K562 (cell line): ENCODE measurements around the gene FAM110D. TPM values are rescaled to one million over a fixed set of nuclear protein-coding genes. Genes with fewer than 3 reads are reported as not detected.

Source experiments
- ATAC-seq: fragments of 200-7000 bp; cut with Tn5 transposase; 3 replicates; pipeline ENCODE4 v1.9.1; 2020; ENCODE audit warnings: moderate library complexity
- BruUV-seq: library from RNA; stranded (reverse); fragments of 400-500 nt; replicated peaks from 2 replicates; lab custom pipeline; 2021; lab: Mats Ljungman, UMichigan
- CTCF ChIA-PET: fragments of 300-600 bp; formaldehyde crosslinking; extraction: SDS; loops from one replicate; lab custom pipeline; 2021; ENCODE audit warnings: low intra/inter-chr PET ratio; lab: Yijun Ruan, JAX
- POLR2A ChIA-PET: fragments of 300-600, 350-650 bp; sonication (Branson Sonifier 250); formaldehyde crosslinking; extraction: SDS; loops from one replicate; lab custom pipeline; 2021; ENCODE audit warnings: antibody characterized with exemption, inconsistent platforms; lab: Yijun Ruan, JAX
- DNase-seq, 4 experiments: peaks; one replicate each; pipeline versions ENCODE4 v3.0.0 to v3.0.0-alpha.2; 2011 to 2018; ENCODE audit warnings: low spot score in 3 of 4, mixed read lengths in 3 of 4; ENCODE audit errors: extremely low read depth in 1 of 4
- FAIRE-seq: peaks from 2 replicates; lab custom pipeline; 2011; peaks lifted over from hg19 to GRCh38; lab: Jason Lieb, UNC
- H2AFZ ChIP-seq: 2 replicates; pipeline ENCODE4 v1.6.0; 2011; ENCODE audit warnings: low read depth, low read length, control low read depth, inconsistent platforms
- H3K27ac ChIP-seq: fragments of 200-600 bp; 3 replicates; pipeline ENCODE4 v1.8.0; 2011; ENCODE audit warnings: low read depth, mild to moderate bottlenecking, control low read depth, inconsistent platforms, low read length, moderate library complexity, mixed read lengths; ENCODE audit errors: extremely low read depth
- H3K27me3 ChIP-seq, 2 experiments: fragments of 300-600 bp in 1 of 2; 2 replicates in 1 of 2; 3 replicates in 1 of 2; pipeline versions ENCODE4 v1.6.0 to v1.8.0; 2011; ENCODE audit warnings: inconsistent platforms in 2 of 2, low read length in 2 of 2, mild to moderate bottlenecking in 1 of 2, mixed read lengths in 1 of 2, moderate library complexity in 1 of 2; ENCODE audit not compliant: control insufficient read depth in 2 of 2, insufficient read depth in 2 of 2
- H3K36me3 ChIP-seq: fragments of 300-600 bp; 3 replicates; pipeline ENCODE4 v1.8.0; 2011; ENCODE audit warnings: mild to moderate bottlenecking, low read length, inconsistent platforms; ENCODE audit not compliant: control insufficient read depth, insufficient read depth
- H3K4me1 ChIP-seq, 2 experiments: fragments of 200-600 bp in 1 of 2; replicated peaks in 1 of 2; 2 replicates in 1 of 2; 3 replicates in 1 of 2; pipeline versions ENCODE4 v1.5.1 to v1.8.0; 2011; ENCODE audit warnings: inconsistent platforms in 2 of 2, low read length in 2 of 2, mild to moderate bottlenecking in 1 of 2, mixed read lengths in 1 of 2, moderate library complexity in 1 of 2; ENCODE audit not compliant: control insufficient read depth in 2 of 2, insufficient read depth in 2 of 2
- H3K4me2 ChIP-seq: 2 replicates; pipeline ENCODE4 v1.6.1; 2011; ENCODE audit warnings: low read length, control low read depth, inconsistent platforms, mixed read lengths; ENCODE audit not compliant: insufficient read depth
- H3K4me3 ChIP-seq: fragments of 200-600 bp; sonication (generic), shearing (Covaris generic); 2 replicates; pipeline ENCODE4 v1.5.1; 2016; ENCODE audit warnings: control low read depth, inconsistent platforms
- H3K79me2 ChIP-seq: fragments of 200-600 bp; 3 replicates; pipeline ENCODE4 v1.8.0; 2011; ENCODE audit warnings: low read length, inconsistent platforms; ENCODE audit not compliant: control insufficient read depth, insufficient read depth
- H3K9ac ChIP-seq, 2 experiments: 2 replicates each; pipeline versions ENCODE4 v1.6.0 to v1.6.1; 2011; ENCODE audit warnings: low read depth in 2 of 2, low read length in 2 of 2, control low read depth in 1 of 2, inconsistent platforms in 1 of 2, mild to moderate bottlenecking in 1 of 2, mixed read lengths in 1 of 2; ENCODE audit not compliant: insufficient read depth in 1 of 2
- H3K9me1 ChIP-seq: one replicate; pipeline ENCODE4 v1.6.0; 2011; ENCODE audit warnings: inconsistent platforms, mild to moderate bottlenecking, low read length, moderate library complexity; ENCODE audit not compliant: control insufficient read depth, insufficient read depth
- H3K9me3 ChIP-seq: replicated peaks from 2 replicates; pipeline ENCODE4 v1.5.1; 2011; ENCODE audit warnings: low read depth, low read length, inconsistent platforms; ENCODE audit not compliant: control insufficient read depth, insufficient read depth
- H4K20me1 ChIP-seq: replicated peaks from 2 replicates; pipeline ENCODE4 v1.6.1; 2011; ENCODE audit warnings: low read length, inconsistent platforms, mixed read lengths; ENCODE audit not compliant: control insufficient read depth, insufficient read depth
- BRD9 ChIP-seq: fragments of 450-650 bp; IDR thresholded peaks from 2 replicates; pipeline ENCODE4 v1.6.1; 2018; ENCODE audit warnings: low read depth; ENCODE audit not compliant: partially characterized antibody
- KDM2B ChIP-seq: fragments of 250-450 bp; sonication (Bioruptor Pico); IDR thresholded peaks from 2 replicates; pipeline ENCODE4 v1.8.0; 2021; ENCODE audit warnings: mild to moderate bottlenecking, moderate library complexity
- NFIC ChIP-seq: fragments of 450-650 bp; IDR thresholded peaks from 2 replicates; pipeline ENCODE4 v1.6.1; 2017; ENCODE audit warnings: mild to moderate bottlenecking, inconsistent platforms
- NR2C1 ChIP-seq, 2 experiments: fragments of 450-650 bp; IDR thresholded peaks; 2 replicates each; pipeline ENCODE4 v1.6.1; 2017; ENCODE audit warnings: mild to moderate bottlenecking in 2 of 2, antibody characterized with exemption in 1 of 2, inconsistent platforms in 1 of 2, missing compliant biosample characterization in 1 of 2, missing genetic modification characterization in 1 of 2
- RBFOX2 ChIP-seq: fragments of 200-400 bp; formaldehyde crosslinking; IDR thresholded peaks from 2 replicates; pipeline ENCODE4 v1.6.1; 2017; ENCODE audit warnings: low read depth, mild to moderate bottlenecking, low read length, moderate library complexity
- SAFB2 ChIP-seq: fragments of 200-400 bp; formaldehyde crosslinking; IDR thresholded peaks from 2 replicates; pipeline ENCODE4 v1.6.1; 2018; ENCODE audit warnings: borderline replicate concordance, low read length, low read depth, moderate library complexity; ENCODE audit not compliant: severe bottlenecking
- ZNF124 ChIP-seq: sonication (generic); formaldehyde crosslinking; IDR thresholded peaks from 2 replicates; pipeline ENCODE4 v1.8.1; 2022; ENCODE audit warnings: missing genetic modification reagents
- ZNF586 ChIP-seq: fragments of 450-650 bp; formaldehyde crosslinking; conservative IDR thresholded peaks from 2 replicates; pipeline ENCODE4 v1.4.0; 2020; ENCODE audit warnings: mild to moderate bottlenecking, moderate library complexity
- WGBS: fragments of 100-300 bp; shearing (Covaris generic); methylation state at CpG from one replicate; pipeline ENCODE4 v1.1.6; 2016; ENCODE audit warnings: low coverage, mixed read lengths; ENCODE audit not compliant: insufficient coverage; ENCODE audit errors: missing lambda C conversion rate; 5-methylcytosine and 5-hydroxymethylcytosine counted together
- in situ Hi-C: fragments of 300-500 bp; cut with MboI; formaldehyde crosslinking; loops from 4 replicates; pipeline ENCODE4 v1.15.0; 2018; ENCODE audit warnings: inconsistent platforms, mixed read lengths
- intact Hi-C: fragments of 100-400 bp; cut with micrococcal nuclease; formaldehyde crosslinking; loops from 2 replicates; pipeline ENCODE4 v1.14.2; 2022
- polyA plus RNA-seq, 8 experiments: library from polyadenylated mRNA; depleted of rRNA in 4 of 8; stranded (reverse) in 5 of 8; unstranded in 3 of 8; fragments of >200 nt; fragmentation: Nextera tagmentation in 2 of 8; fragmentation: Illumina TruSeq in 1 of 8; extraction: Ambion mirVana in 2 of 8; extraction: Trizol in 1 of 8; gene quantifications; 2 replicates each; pipeline versions ENCODE4 v1.2.1 to v1.2.3, GENCODE V29; 2011 to 2014; ENCODE audit warnings: inconsistent platforms in 1 of 8, missing spikeins in 1 of 8
- total RNA-seq, 7 experiments: library from RNA; depleted of rRNA in 6 of 7; stranded (reverse); fragments of >200 nt in 6 of 7; fragmentation: Illumina TruSeq in 2 of 7; extraction: Trizol in 2 of 7; gene quantifications; 2 replicates each; pipeline versions ENCODE4 v1.2.1 to v1.2.3, GENCODE V29; 2011 to 2021; ENCODE audit warnings: low replicate concordance in 1 of 7
- TF ChIP-seq, protein P1 (sequence below): sonication (generic); formaldehyde crosslinking; IDR thresholded peaks from 2 replicates; pipeline ENCODE4 v1.8.0; 2023; ENCODE audit warnings: mild to moderate bottlenecking, missing genetic modification reagents
- TF ChIP-seq, protein P2 (sequence below), 2 experiments: fragments of 450-650 bp in 1 of 2; sonication (generic) in 1 of 2; formaldehyde crosslinking in 1 of 2; IDR thresholded peaks; 2 replicates each; pipeline versions ENCODE4 v1.7.1 to v1.9.0; 2016 to 2022; ENCODE audit warnings: inconsistent platforms in 1 of 2, mild to moderate bottlenecking in 1 of 2, missing genetic modification reagents in 1 of 2

FAM110D gene
- total and polyA plus RNA-seq, 9 of the 15 experiments (the other 6 are each of a cell fraction or from before 2014, with no cell fraction given) = 0.04 to 1.1 (median 0.33) TPM

DNA sequence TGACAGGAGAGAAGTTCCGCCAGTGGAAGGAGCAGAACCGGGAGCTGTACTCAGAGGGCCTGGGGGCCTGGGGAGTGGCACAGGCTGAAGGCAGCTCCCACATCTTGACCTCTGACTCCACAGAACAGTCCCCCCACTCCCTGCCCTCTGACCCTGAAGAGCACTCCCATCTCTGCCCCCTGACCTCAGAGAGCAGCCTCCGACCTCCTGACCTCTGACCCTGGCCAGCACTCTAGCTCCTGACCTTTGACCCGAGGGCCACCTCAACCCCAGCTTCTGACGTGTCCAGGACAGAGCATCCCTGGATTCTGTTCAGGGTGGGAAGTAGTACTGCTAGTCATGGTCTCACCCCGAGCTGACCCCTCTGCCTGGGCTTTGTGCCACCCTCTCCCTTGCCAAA is 30.5 kb downstream of the FAM110D start:
- Histone ChIP-seq H2AFZ (peak overlapping the region; percentile 67; the same call in 1 of the 2 replicates), H3K9me3 (no peaks in the 10 kb centered on the region), H3K36me3 (no peaks in the 10 kb centered on the region), H3K9ac (0 out of 4 replicates have a peak overlapping the region, but pooled peaks of 1 of the 2 experiments have one; percentile 65), H3K4me1 (peaks cover 0 to 27% of the 10 kb centered on the region in 2 experiments; a peak in 2 of 5 replicates), H3K4me2 (no peak overlapping the region), H3K27ac (no peak overlapping the region), H3K79me2 (no peaks in the 10 kb centered on the region), H3K9me1 (no peaks in the 10 kb centered on the region), H3K27me3 (no peaks in the 10 kb centered on the region), H3K4me3 (no peak overlapping the region), H4K20me1 (0 out of 2 replicates have a peak, but pooled peaks cover 6% of the 10 kb centered on the region)
- BruUV-seq = no TSS peak
- in situ Hi-C loops = no loop called here
- FAIRE-seq (no peak), DNase-seq (peak in 1 of 4 experiments; percentile 30), ATAC-seq (peak; percentile 17; the same call in 2 of the 3 replicates)
- POLR2A ChIA-PET = interaction anchor here (0.6 to 1.4 kb wide), 6 partner anchors 11 to 82 kb away, joined by 3 to 4 read pairs (median 3); partner anchors contain the start of genes CNKSR1 and ZNF593
- intact Hi-C loops = no loop called here
- CTCF ChIA-PET = interaction anchor here (0.6 to 1.6 kb wide), 3 partner anchors 45 to 199 kb away, joined by 3 to 4 read pairs (median 3); partner anchors contain the start of gene CEP85
- 51% methylated on average over 6 of the region's 6 CpGs for WGBS
- TF ChIP-seq SAFB2 = no peak
- peak; percentile 97 for TF ChIP-seq NR2C1 (IDR thresholded peaks at IDR 0.05)
- TF ChIP-seq NR2C1 (tag; IDR thresholded peaks at IDR 0.05) = peak; percentile 98
- no peak for TF ChIP-seq RBFOX2
- 0 out of 2 replicates have a peak, but pooled peaks have one; percentile 11 for TF ChIP-seq NFIC
- no peak for TF ChIP-seq KDM2B (CRISPR knock-in tag)
- TF ChIP-seq ZNF124 (CRISPR knock-in tag) = no peak
- TF ChIP-seq, protein P1, sequence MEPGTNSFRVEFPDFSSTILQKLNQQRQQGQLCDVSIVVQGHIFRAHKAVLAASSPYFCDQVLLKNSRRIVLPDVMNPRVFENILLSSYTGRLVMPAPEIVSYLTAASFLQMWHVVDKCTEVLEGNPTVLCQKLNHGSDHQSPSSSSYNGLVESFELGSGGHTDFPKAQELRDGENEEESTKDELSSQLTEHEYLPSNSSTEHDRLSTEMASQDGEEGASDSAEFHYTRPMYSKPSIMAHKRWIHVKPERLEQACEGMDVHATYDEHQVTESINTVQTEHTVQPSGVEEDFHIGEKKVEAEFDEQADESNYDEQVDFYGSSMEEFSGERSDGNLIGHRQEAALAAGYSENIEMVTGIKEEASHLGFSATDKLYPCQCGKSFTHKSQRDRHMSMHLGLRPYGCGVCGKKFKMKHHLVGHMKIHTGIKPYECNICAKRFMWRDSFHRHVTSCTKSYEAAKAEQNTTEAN = no peak
- TF ChIP-seq BRD9 = no peak
- TF ChIP-seq ZNF586 = no peak
- TF ChIP-seq, protein P2, sequence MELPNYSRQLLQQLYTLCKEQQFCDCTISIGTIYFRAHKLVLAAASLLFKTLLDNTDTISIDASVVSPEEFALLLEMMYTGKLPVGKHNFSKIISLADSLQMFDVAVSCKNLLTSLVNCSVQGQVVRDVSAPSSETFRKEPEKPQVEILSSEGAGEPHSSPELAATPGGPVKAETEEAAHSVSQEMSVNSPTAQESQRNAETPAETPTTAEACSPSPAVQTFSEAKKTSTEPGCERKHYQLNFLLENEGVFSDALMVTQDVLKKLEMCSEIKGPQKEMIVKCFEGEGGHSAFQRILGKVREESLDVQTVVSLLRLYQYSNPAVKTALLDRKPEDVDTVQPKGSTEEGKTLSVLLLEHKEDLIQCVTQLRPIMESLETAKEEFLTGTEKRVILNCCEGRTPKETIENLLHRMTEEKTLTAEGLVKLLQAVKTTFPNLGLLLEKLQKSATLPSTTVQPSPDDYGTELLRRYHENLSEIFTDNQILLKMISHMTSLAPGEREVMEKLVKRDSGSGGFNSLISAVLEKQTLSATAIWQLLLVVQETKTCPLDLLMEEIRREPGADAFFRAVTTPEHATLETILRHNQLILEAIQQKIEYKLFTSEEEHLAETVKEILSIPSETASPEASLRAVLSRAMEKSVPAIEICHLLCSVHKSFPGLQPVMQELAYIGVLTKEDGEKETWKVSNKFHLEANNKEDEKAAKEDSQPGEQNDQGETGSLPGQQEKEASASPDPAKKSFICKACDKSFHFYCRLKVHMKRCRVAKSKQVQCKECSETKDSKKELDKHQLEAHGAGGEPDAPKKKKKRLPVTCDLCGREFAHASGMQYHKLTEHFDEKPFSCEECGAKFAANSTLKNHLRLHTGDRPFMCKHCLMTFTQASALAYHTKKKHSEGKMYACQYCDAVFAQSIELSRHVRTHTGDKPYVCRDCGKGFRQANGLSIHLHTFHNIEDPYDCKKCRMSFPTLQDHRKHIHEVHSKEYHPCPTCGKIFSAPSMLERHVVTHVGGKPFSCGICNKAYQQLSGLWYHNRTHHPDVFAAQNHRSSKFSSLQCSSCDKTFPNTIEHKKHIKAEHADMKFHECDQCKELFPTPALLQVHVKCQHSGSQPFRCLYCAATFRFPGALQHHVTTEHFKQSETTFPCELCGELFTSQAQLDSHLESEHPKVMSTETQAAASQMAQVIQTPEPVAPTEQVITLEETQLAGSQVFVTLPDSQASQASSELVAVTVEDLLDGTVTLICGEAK (IDR thresholded peaks at IDR 0.05) = no peak
- TF ChIP-seq, protein P2 (CRISPR knock-in tag; IDR thresholded peaks at IDR 0.05) = 0 out of 2 replicates have a peak, but pooled peaks have one; percentile 11
